Prostate gland (tissue), 2 donors: ENCODE results near the gene COG5.

Experiments used
- CTCF ChIP-seq, 4 experiments: fragments of 200-600 bp in 2 of 4; fragments of 450-650 bp in 2 of 4; sonication (generic) in 2 of 4; IDR thresholded peaks; 1 replicate in 3 of 4; 2 replicates in 1 of 4; pipeline ENCODE4 v1.5.1; 2016 to 2019; ENCODE audit warnings: antibody characterized with exemption in 4 of 4, mild to moderate bottlenecking in 2 of 4, moderate library complexity in 2 of 4
- POLR2A ChIP-seq: fragments of 450-650 bp; IDR thresholded peaks from one replicate; pipeline ENCODE4 v1.6.1; 2016; ENCODE audit warnings: antibody characterized with exemption, mild to moderate bottlenecking

- TF ChIP-seq CTCF (IDR thresholded peaks at IDR 0.05) (no peak), POLR2A (no peak)
Observed at GRCh38 chr7:107173691-107174406, 389.9 kb downstream of the COG5 start.
